Heart left ventricle (tissue), 13 donors: ENCODE data around the gene SPACA4.

Experiments used
- CTCF ChIP-seq, 12 donors: fragments of 200-600 bp; sonication (generic) in 4 of 12; IDR thresholded peaks; one replicate each; pipeline versions ENCODE4 v1.5.0 to v1.8.0; 2018 to 2022; ENCODE audit warnings: antibody characterized with exemption in 12 of 12, mild to moderate bottlenecking in 5 of 12
- POLR2A ChIP-seq, 2 donors: fragments of 450-650 bp; IDR thresholded peaks; one replicate each; pipeline ENCODE4 v1.6.1; 2017; ENCODE audit warnings: antibody characterized with exemption in 2 of 2, mild to moderate bottlenecking in 2 of 2, moderate library complexity in 2 of 2
- donor health status: ischemic (EF 13 %, LVEDD 7.1; RV severe dilation, severe dysfunction).
- donor health status: DM: no; HTN: yes; CAD: no.
- donor health status: DM: no; HTN: no; CAD: no.
- donor health status: ischemic (EF 25% LVEDD 6.9; RV normal size, moderate dysfunction).
- donor health status: ischemic (EF 25% LVEDD 5.7; RV mildly dilated, moderate dysfunction).
- donor health status: ischemic (EF 35%, LVEDD 5.7; RV mildly dilated, moderate dysfunction).
- donor health status: nonischemic (EF 11% LVEDD 7.7; RV severe dilation, severe dysfunction).
- donor health status: DM: yes; HTN: yes; CAD: no.
- donor health status: PGD.
- donor health status: ischemic (EF 29% LVEDD 5.4; RV normal size, mild dysfunction).
- donor health status: nonischemic (EF 23%, LVEDD 6.1; RV moderate dilation, normal function).

- TF ChIP-seq CTCF (IDR thresholded peaks at IDR 0.05) (no peak), POLR2A (IDR thresholded peaks at IDR 0.05) (no peak)
These were observed 36.3 kb downstream of the SPACA4 start for GRCh38 chr19:48642862-48643261.
